K562 (cell line): ENCODE data around the gene CCDC178. TPM values are rescaled to one million over a fixed set of nuclear protein-coding genes. Genes with fewer than 3 reads are reported as not detected.

Experiments used
- ATAC-seq: fragments of 200-7000 bp; cut with Tn5 transposase; 3 replicates; pipeline ENCODE4 v1.9.1; 2020; ENCODE audit warnings: moderate library complexity
- BruUV-seq: library from RNA; stranded (reverse); fragments of 400-500 nt; replicated peaks from 2 replicates; lab custom pipeline; 2021; lab: Mats Ljungman, UMichigan
- CTCF ChIA-PET: fragments of 300-600 bp; formaldehyde crosslinking; extraction: SDS; loops from one replicate; lab custom pipeline; 2021; ENCODE audit warnings: low intra/inter-chr PET ratio; lab: Yijun Ruan, JAX
- POLR2A ChIA-PET: fragments of 300-600, 350-650 bp; sonication (Branson Sonifier 250); formaldehyde crosslinking; extraction: SDS; loops from one replicate; lab custom pipeline; 2021; ENCODE audit warnings: antibody characterized with exemption, inconsistent platforms; lab: Yijun Ruan, JAX
- DNase-seq, 4 experiments: peaks; one replicate each; pipeline versions ENCODE4 v3.0.0 to v3.0.0-alpha.2; 2011 to 2018; ENCODE audit warnings: low spot score in 3 of 4, mixed read lengths in 3 of 4; ENCODE audit errors: extremely low read depth in 1 of 4
- FAIRE-seq: peaks from 2 replicates; lab custom pipeline; 2011; peaks lifted over from hg19 to GRCh38; lab: Jason Lieb, UNC
- H2AFZ ChIP-seq: 2 replicates; pipeline ENCODE4 v1.6.0; 2011; ENCODE audit warnings: low read depth, low read length, control low read depth, inconsistent platforms
- H3K27ac ChIP-seq: fragments of 200-600 bp; 3 replicates; pipeline ENCODE4 v1.8.0; 2011; ENCODE audit warnings: low read depth, mild to moderate bottlenecking, control low read depth, inconsistent platforms, low read length, moderate library complexity, mixed read lengths; ENCODE audit errors: extremely low read depth
- H3K27me3 ChIP-seq, 2 experiments: fragments of 300-600 bp in 1 of 2; 2 replicates in 1 of 2; 3 replicates in 1 of 2; pipeline versions ENCODE4 v1.6.0 to v1.8.0; 2011; ENCODE audit warnings: inconsistent platforms in 2 of 2, low read length in 2 of 2, mild to moderate bottlenecking in 1 of 2, mixed read lengths in 1 of 2, moderate library complexity in 1 of 2; ENCODE audit not compliant: control insufficient read depth in 2 of 2, insufficient read depth in 2 of 2
- H3K36me3 ChIP-seq: fragments of 300-600 bp; 3 replicates; pipeline ENCODE4 v1.8.0; 2011; ENCODE audit warnings: mild to moderate bottlenecking, low read length, inconsistent platforms; ENCODE audit not compliant: control insufficient read depth, insufficient read depth
- H3K4me1 ChIP-seq, 2 experiments: fragments of 200-600 bp in 1 of 2; replicated peaks in 1 of 2; 2 replicates in 1 of 2; 3 replicates in 1 of 2; pipeline versions ENCODE4 v1.5.1 to v1.8.0; 2011; ENCODE audit warnings: inconsistent platforms in 2 of 2, low read length in 2 of 2, mild to moderate bottlenecking in 1 of 2, mixed read lengths in 1 of 2, moderate library complexity in 1 of 2; ENCODE audit not compliant: control insufficient read depth in 2 of 2, insufficient read depth in 2 of 2
- H3K4me2 ChIP-seq: 2 replicates; pipeline ENCODE4 v1.6.1; 2011; ENCODE audit warnings: low read length, control low read depth, inconsistent platforms, mixed read lengths; ENCODE audit not compliant: insufficient read depth
- H3K4me3 ChIP-seq: fragments of 200-600 bp; sonication (generic), shearing (Covaris generic); 2 replicates; pipeline ENCODE4 v1.5.1; 2016; ENCODE audit warnings: control low read depth, inconsistent platforms
- H3K79me2 ChIP-seq: fragments of 200-600 bp; 3 replicates; pipeline ENCODE4 v1.8.0; 2011; ENCODE audit warnings: low read length, inconsistent platforms; ENCODE audit not compliant: control insufficient read depth, insufficient read depth
- H3K9ac ChIP-seq, 2 experiments: 2 replicates each; pipeline versions ENCODE4 v1.6.0 to v1.6.1; 2011; ENCODE audit warnings: low read depth in 2 of 2, low read length in 2 of 2, control low read depth in 1 of 2, inconsistent platforms in 1 of 2, mild to moderate bottlenecking in 1 of 2, mixed read lengths in 1 of 2; ENCODE audit not compliant: insufficient read depth in 1 of 2
- H3K9me1 ChIP-seq: one replicate; pipeline ENCODE4 v1.6.0; 2011; ENCODE audit warnings: inconsistent platforms, mild to moderate bottlenecking, low read length, moderate library complexity; ENCODE audit not compliant: control insufficient read depth, insufficient read depth
- H3K9me3 ChIP-seq: replicated peaks from 2 replicates; pipeline ENCODE4 v1.5.1; 2011; ENCODE audit warnings: low read depth, low read length, inconsistent platforms; ENCODE audit not compliant: control insufficient read depth, insufficient read depth
- H4K20me1 ChIP-seq: replicated peaks from 2 replicates; pipeline ENCODE4 v1.6.1; 2011; ENCODE audit warnings: low read length, inconsistent platforms, mixed read lengths; ENCODE audit not compliant: control insufficient read depth, insufficient read depth
- ATF4 ChIP-seq: fragments of 450-650 bp; formaldehyde crosslinking; IDR thresholded peaks from 2 replicates; pipeline ENCODE4 v1.4.0; 2022; ENCODE audit warnings: mild to moderate bottlenecking, moderate library complexity
- E2F1 ChIP-seq: sonication (generic); formaldehyde crosslinking; IDR thresholded peaks from 2 replicates; pipeline ENCODE4 v1.8.1; 2023; ENCODE audit warnings: mild to moderate bottlenecking, missing genetic modification reagents, moderate library complexity
- ESRRB ChIP-seq: fragments of 250-450 bp; sonication (Bioruptor Pico); IDR thresholded peaks from 2 replicates; pipeline ENCODE4 v1.5.0; 2020; ENCODE audit warnings: mild to moderate bottlenecking, moderate library complexity, borderline replicate concordance
- FOXO4 ChIP-seq: fragments of 450-650 bp; formaldehyde crosslinking; IDR thresholded peaks from 2 replicates; pipeline ENCODE4 v1.4.0; 2020; ENCODE audit warnings: mild to moderate bottlenecking, moderate library complexity
- HOXB6 ChIP-seq: fragments of 250-450 bp; sonication (Bioruptor Pico); IDR thresholded peaks from 2 replicates; pipeline ENCODE4 v1.5.1; 2022; ENCODE audit warnings: mild to moderate bottlenecking, borderline replicate concordance
- MEIS2 ChIP-seq: fragments of 450-650 bp; IDR thresholded peaks from 2 replicates; pipeline ENCODE4 v1.6.1; 2014; ENCODE audit warnings: mild to moderate bottlenecking; ENCODE audit not compliant: partially characterized antibody
- NEUROD1 ChIP-seq: fragments of 150-350 bp; IDR thresholded peaks from 2 replicates; pipeline ENCODE4 v1.6.1; 2014; ENCODE audit warnings: borderline replicate concordance, low read length, low read depth; ENCODE audit not compliant: partially characterized antibody
- NFIC ChIP-seq: fragments of 450-650 bp; IDR thresholded peaks from 2 replicates; pipeline ENCODE4 v1.6.1; 2017; ENCODE audit warnings: mild to moderate bottlenecking, inconsistent platforms
- PTBP1 ChIP-seq: fragments of 200-400 bp; formaldehyde crosslinking; IDR thresholded peaks from 2 replicates; pipeline ENCODE4 v1.6.1; 2017; ENCODE audit warnings: low read depth, low read length
- PURB ChIP-seq: sonication (generic); formaldehyde crosslinking; IDR thresholded peaks from 2 replicates; pipeline ENCODE4 v1.9.0; 2021; ENCODE audit warnings: low read depth, mild to moderate bottlenecking, missing genetic modification reagents
- ZBED1 ChIP-seq: IDR thresholded peaks from 2 replicates; pipeline ENCODE4 v1.6.1; 2014
- ZC3H11A ChIP-seq: IDR thresholded peaks from 2 replicates; pipeline ENCODE4 v1.6.1; 2012; ENCODE audit warnings: low read depth, low read length, improper control_type of control experiment
- ZNF212 ChIP-seq: fragments of 450-650 bp; formaldehyde crosslinking; IDR thresholded peaks from 2 replicates; pipeline ENCODE4 v1.4.0; 2020; ENCODE audit warnings: mild to moderate bottlenecking
- ZNF324 ChIP-seq: fragments of 250-450 bp; sonication (Bioruptor Pico); IDR thresholded peaks from 2 replicates; pipeline ENCODE4 v1.4.0; 2020; ENCODE audit warnings: mild to moderate bottlenecking
- ZNF589 ChIP-seq: fragments of 200-800 bp; sonication (Bioruptor generic); IDR thresholded peaks from 2 replicates; pipeline ENCODE4 v1.6.1; 2016; ENCODE audit warnings: low read depth, missing genetic modification characterization, missing compliant biosample characterization
- ZNF764 ChIP-seq: fragments of 250-450 bp; sonication (Bioruptor Pico); IDR thresholded peaks from 2 replicates; pipeline ENCODE4 v1.4.0; 2020; ENCODE audit warnings: low read depth, mild to moderate bottlenecking, moderate library complexity
- WGBS: fragments of 100-300 bp; shearing (Covaris generic); methylation state at CpG from one replicate; pipeline ENCODE4 v1.1.6; 2016; ENCODE audit warnings: low coverage, mixed read lengths; ENCODE audit not compliant: insufficient coverage; ENCODE audit errors: missing lambda C conversion rate; 5-methylcytosine and 5-hydroxymethylcytosine counted together
- in situ Hi-C: fragments of 300-500 bp; cut with MboI; formaldehyde crosslinking; loops from 4 replicates; pipeline ENCODE4 v1.15.0; 2018; ENCODE audit warnings: inconsistent platforms, mixed read lengths
- intact Hi-C: fragments of 100-400 bp; cut with micrococcal nuclease; formaldehyde crosslinking; loops from 2 replicates; pipeline ENCODE4 v1.14.2; 2022
- polyA plus RNA-seq, 8 experiments: library from polyadenylated mRNA; depleted of rRNA in 4 of 8; stranded (reverse) in 5 of 8; unstranded in 3 of 8; fragments of >200 nt; fragmentation: Nextera tagmentation in 2 of 8; fragmentation: Illumina TruSeq in 1 of 8; extraction: Ambion mirVana in 2 of 8; extraction: Trizol in 1 of 8; gene quantifications; 2 replicates each; pipeline versions ENCODE4 v1.2.1 to v1.2.3, GENCODE V29; 2011 to 2014; ENCODE audit warnings: inconsistent platforms in 1 of 8, missing spikeins in 1 of 8
- total RNA-seq, 7 experiments: library from RNA; depleted of rRNA in 6 of 7; stranded (reverse); fragments of >200 nt in 6 of 7; fragmentation: Illumina TruSeq in 2 of 7; extraction: Trizol in 2 of 7; gene quantifications; 2 replicates each; pipeline versions ENCODE4 v1.2.1 to v1.2.3, GENCODE V29; 2011 to 2021; ENCODE audit warnings: low replicate concordance in 1 of 7
- TF ChIP-seq, protein P1 (sequence below): fragments of 250-450 bp; sonication (Bioruptor Pico); IDR thresholded peaks from 2 replicates; pipeline ENCODE4 v1.4.0; 2020
- TF ChIP-seq, protein P2 (sequence below): IDR thresholded peaks from 2 replicates; pipeline ENCODE4 v1.6.1; 2016; ENCODE audit warnings: missing genetic modification characterization, missing compliant biosample characterization

CCDC178 gene
- total and polyA plus RNA-seq, 9 of the 15 experiments (the other 6 are each of a cell fraction or from before 2014, with no cell fraction given): 0.12 to 0.47 (median 0.15) TPM; not detected in 6

GRCh38 chr18:32911660-32912284 is 528.7 kb downstream of the CCDC178 start:
- Histone ChIP-seq H3K27ac (no peak overlapping the region), H3K4me3 (no peak overlapping the region), H3K79me2 (no peaks in the 10 kb centered on the region), H3K4me1 (no peaks in the 10 kb centered on the region), H3K4me2 (no peak overlapping the region), H3K27me3 (no peaks in the 10 kb centered on the region), H3K9me3 (no peaks in the 10 kb centered on the region; the same call in 1 of the 2 replicates), H3K9ac (no peak overlapping the region)
- DNase-seq: no peak
- in situ Hi-C loops: no loop called here
- WGBS: 2% methylated on average over 3 of the region's 3 CpGs
- intact Hi-C loops: no loop called here
- POLR2A ChIA-PET: no interaction called here
- no peak for ATAC-seq
- no peak for TF ChIP-seq ZNF764 (CRISPR knock-in tag)
- no peak for TF ChIP-seq ZNF212 (CRISPR knock-in tag)
- no peak for TF ChIP-seq NFIC
- no peak for TF ChIP-seq E2F1
- TF ChIP-seq ZC3H11A: no peak
- TF ChIP-seq FOXO4 (CRISPR knock-in tag): no peak
- TF ChIP-seq HOXB6 (CRISPR knock-in tag): no peak
- TF ChIP-seq ATF4: no peak
- TF ChIP-seq, protein P1, sequence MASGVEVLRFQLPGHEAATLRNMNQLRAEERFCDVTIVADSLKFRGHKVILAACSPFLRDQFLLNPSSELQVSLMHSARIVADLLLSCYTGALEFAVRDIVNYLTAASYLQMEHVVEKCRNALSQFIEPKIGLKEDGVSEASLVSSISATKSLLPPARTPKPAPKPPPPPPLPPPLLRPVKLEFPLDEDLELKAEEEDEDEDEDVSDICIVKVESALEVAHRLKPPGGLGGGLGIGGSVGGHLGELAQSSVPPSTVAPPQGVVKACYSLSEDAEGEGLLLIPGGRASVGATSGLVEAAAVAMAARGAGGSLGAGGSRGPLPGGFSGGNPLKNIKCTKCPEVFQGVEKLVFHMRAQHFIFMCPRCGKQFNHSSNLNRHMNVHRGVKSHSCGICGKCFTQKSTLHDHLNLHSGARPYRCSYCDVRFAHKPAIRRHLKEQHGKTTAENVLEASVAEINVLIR (CRISPR knock-in tag): no peak
- no peak for TF ChIP-seq ZNF589 (CRISPR knock-in tag)
- TF ChIP-seq NEUROD1: no peak
- TF ChIP-seq, protein P2, sequence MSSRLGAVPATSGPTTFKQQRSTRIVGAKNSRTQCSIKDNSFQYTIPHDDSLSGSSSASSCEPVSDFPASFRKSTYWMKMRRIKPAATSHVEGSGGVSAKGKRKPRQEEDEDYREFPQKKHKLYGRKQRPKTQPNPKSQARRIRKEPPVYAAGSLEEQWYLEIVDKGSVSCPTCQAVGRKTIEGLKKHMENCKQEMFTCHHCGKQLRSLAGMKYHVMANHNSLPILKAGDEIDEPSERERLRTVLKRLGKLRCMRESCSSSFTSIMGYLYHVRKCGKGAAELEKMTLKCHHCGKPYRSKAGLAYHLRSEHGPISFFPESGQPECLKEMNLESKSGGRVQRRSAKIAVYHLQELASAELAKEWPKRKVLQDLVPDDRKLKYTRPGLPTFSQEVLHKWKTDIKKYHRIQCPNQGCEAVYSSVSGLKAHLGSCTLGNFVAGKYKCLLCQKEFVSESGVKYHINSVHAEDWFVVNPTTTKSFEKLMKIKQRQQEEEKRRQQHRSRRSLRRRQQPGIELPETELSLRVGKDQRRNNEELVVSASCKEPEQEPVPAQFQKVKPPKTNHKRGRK (tag): no peak
- no peak for TF ChIP-seq ZBED1
- no peak for TF ChIP-seq ESRRB (CRISPR knock-in tag)
- no peak for TF ChIP-seq MEIS2
- TF ChIP-seq ZNF324 (CRISPR knock-in tag): no peak
- no peak for TF ChIP-seq PTBP1
- no peak for TF ChIP-seq PURB (CRISPR knock-in tag)
- TF ChIP-seq, all 486 proteins: peak for 0
- CTCF ChIA-PET: no interaction called here
- no peaks in the 10 kb centered on the region for H3K36me3 ChIP-seq
- no peaks in the 10 kb centered on the region for H4K20me1 ChIP-seq
- H3K9me1 ChIP-seq: no peaks in the 10 kb centered on the region
- FAIRE-seq: no peak
- no TSS peak for BruUV-seq
- H2AFZ ChIP-seq: no peak overlapping the region
